ENCODE results near the gene RNF215. TPM values are rescaled to one million over a fixed set of nuclear protein-coding genes. Genes with fewer than 3 reads are reported as not detected.

The RNF215 gene
- total RNA-seq, 4 donors from 2014 or later = 2.1 to 13.8 (median 9.0) TPM

GRCh38 chr22:30332551-30332950 lies 54.7 kb downstream of the RNF215 start:
- TF ChIP-seq CTCF (IDR thresholded peaks at IDR 0.05; ENCODE audit: low read depth) = no peak

Small RNAs within 50 kb of the gene (small RNA-seq; reads per million reads assigned to genes)
- gene AC004832.3 = not detected
- not detected for gene RNU6-564P

Other genes with a start within 250 kb of the RNF215 start
- gene LIF, start 140.7 kb downstream of the RNF215 start, total RNA-seq = under 1 TPM in 2 of 4 donors, not detected in 2; 0.82 to 0.88 TPM
- 1 to 10 TPM in 2 of 4 donors, under 1 TPM in 2; 0.82 to 7.3 (median 1.0) TPM for gene OSM, start 120.6 kb downstream of the RNF215 start, total RNA-seq
- gene CASTOR1, start 97.9 kb downstream of the RNF215 start, total RNA-seq = 10 to 100 TPM in 2 of 4 donors, 1 to 10 TPM in 2; 8.5 to 26.9 (median 12.8) TPM
- gene TBC1D10A, start 60.5 kb downstream of the RNF215 start, total RNA-seq = 10 to 100 TPM; 13.9 to 43.1 (median 22.9) TPM
- 10 to 100 TPM; 51.8 to 81.0 (median 67.4) TPM for gene SF3A1, start 30.5 kb downstream of the RNF215 start, total RNA-seq
- gene CCDC157, start 30.4 kb downstream of the RNF215 start, total RNA-seq = 1 to 10 TPM; 1.0 to 4.7 (median 2.5) TPM
- gene SEC14L2, start 9.6 kb upstream of the RNF215 start, total RNA-seq = 1 to 10 TPM in 3 of 4 donors, under 1 TPM in 1; 0.38 to 4.4 (median 3.0) TPM
- gene MTFP1, start 38.4 kb upstream of the RNF215 start, total RNA-seq = 10 to 100 TPM in 1 of 4 donors, 1 to 10 TPM in 3; 5.1 to 15.3 (median 8.1) TPM
- gene SEC14L3, start 84.6 kb upstream of the RNF215 start, total RNA-seq = not detected
- gene SEC14L4, start 118.3 kb upstream of the RNF215 start, total RNA-seq = not detected
- gene SEC14L6, start 159.3 kb upstream of the RNF215 start, total RNA-seq = under 1 TPM in 1 of 4 donors, not detected in 3; 0.16 TPM
- 1 to 10 TPM in 1 of 4 donors, under 1 TPM in 1, not detected in 2; 0.66 to 1.0 TPM for gene GAL3ST1, start 187.3 kb upstream of the RNF215 start, total RNA-seq
- 10 to 100 TPM; 26.0 to 69.5 (median 36.4) TPM for gene PES1, start 204.5 kb upstream of the RNF215 start, total RNA-seq
- 100 to 1,000 TPM in 1 of 4 donors, 10 to 100 TPM in 3; 50.9 to 142 (median 59.0) TPM for gene TCN2, start 219.8 kb upstream of the RNF215 start, total RNA-seq
- 1 to 10 TPM; 2.4 to 5.4 (median 3.2) TPM for gene SLC35E4, start 248.4 kb upstream of the RNF215 start, total RNA-seq